Measurements from ENCODE around the gene SYT7. TPM values are rescaled to one million over a fixed set of nuclear protein-coding genes. Genes with fewer than 3 reads are reported as not detected.
"Not testable (repeated sequence)": the region's sequence is repeated elsewhere in the genome, so short reads cannot be mapped to it uniquely, and the experiment has no call there.

SYT7 gene
- total RNA-seq, 4 donors from 2014 or later = 2.1 to 10.0 (median 5.9) TPM

DNA sequence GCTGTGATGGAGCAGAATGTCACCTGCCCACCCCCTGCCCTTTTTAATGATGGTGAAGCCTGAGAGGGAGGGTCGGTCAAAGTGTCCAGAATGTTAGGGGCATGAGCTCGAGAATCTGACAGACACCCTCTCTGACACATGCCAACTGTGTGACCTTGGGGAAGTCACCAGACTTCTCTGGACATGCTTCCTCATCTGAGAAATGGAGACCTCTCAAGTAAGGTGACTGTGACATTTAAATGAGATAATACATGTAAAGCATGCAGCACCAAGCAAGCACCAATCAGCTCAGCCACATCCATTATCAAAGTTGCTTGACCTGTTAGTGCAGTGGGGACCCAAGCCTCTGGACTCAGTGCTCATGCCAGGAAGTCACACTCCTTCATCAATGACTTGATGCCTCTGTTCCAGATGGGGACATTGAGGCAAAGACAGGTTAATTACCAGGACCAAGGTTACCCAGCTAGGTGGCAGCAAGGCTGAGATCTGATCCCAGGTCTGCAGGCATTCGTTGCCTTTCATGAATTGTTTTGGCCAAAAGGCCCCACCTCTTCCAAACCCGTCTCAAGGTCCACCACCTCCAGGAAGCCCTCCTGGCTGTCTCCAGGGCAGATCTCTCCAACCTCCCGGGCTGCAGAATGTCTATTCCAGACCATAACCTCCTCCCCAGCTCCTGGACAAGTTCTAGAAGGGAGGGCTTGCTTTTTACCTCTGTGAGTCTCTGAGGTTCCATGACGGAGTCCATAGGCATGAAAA, 38.8 kb upstream of the SYT7 start:
- TF ChIP-seq CTCF (IDR thresholded peaks at IDR 0.05) (no peak), POLR2A (IDR thresholded peaks at IDR 0.05) (no peak)
- Histone ChIP-seq H3K4me1 (no peaks in the 10 kb centered on the region), H3K36me3 (no peaks in the 10 kb centered on the region), H3K9me3 (no peaks in the 10 kb centered on the region), H3K27ac (no peak overlapping the region), H3K27me3 (no peaks in the 10 kb centered on the region), H3K4me3 (no peak overlapping the region)
- DNase-seq = no peak
- intact Hi-C loops (cut with DNase I; ENCODE audit: low total_unique reads) = no loop called here

DNA sequence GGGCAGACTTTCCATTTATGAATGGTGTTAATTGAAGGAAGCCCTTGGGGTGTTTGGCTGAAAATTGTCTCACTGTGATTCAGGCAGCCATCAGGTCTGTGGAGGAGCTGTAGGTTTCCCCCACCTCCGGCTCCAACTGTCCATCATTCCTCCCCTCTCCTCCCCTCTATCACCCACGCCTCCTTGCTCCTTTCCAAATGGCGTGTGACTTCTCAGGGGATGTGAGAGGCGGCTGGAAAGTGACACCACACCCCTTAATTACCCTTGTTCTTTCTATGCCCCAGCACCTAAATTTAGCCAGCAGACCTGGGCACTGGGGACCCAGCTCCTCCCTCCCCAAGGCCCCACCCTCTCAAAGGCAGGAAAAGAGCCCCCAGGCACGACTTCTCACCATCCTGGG, 38.1 kb upstream of the SYT7 start:
- H3K36me3 ChIP-seq = no peaks in the 10 kb centered on the region
- no peaks in the 10 kb centered on the region for H3K27me3 ChIP-seq
- no peaks in the 10 kb centered on the region for H3K9me3 ChIP-seq
- no peak overlapping the region for H3K27ac ChIP-seq
- no peaks in the 10 kb centered on the region for H3K4me1 ChIP-seq
- intact Hi-C loops (cut with DNase I; ENCODE audit: low total_unique reads) = no loop called here
- H3K4me3 ChIP-seq = no peak overlapping the region
- no peak for DNase-seq
- no peak for TF ChIP-seq POLR2A (IDR thresholded peaks at IDR 0.05)
- TF ChIP-seq CTCF (IDR thresholded peaks at IDR 0.05) = no peak

- DNase-seq = no peak
- Histone ChIP-seq H3K9me3 (no peaks in the 10 kb centered on the region), H3K36me3 (no peaks in the 10 kb centered on the region), H3K4me3 (no peak overlapping the region), H3K27me3 (no peaks in the 10 kb centered on the region), H3K27ac (no peak overlapping the region), H3K4me1 (no peaks in the 10 kb centered on the region)
- TF ChIP-seq CTCF (IDR thresholded peaks at IDR 0.05) = no peak
- no peak for TF ChIP-seq POLR2A (IDR thresholded peaks at IDR 0.05)
- intact Hi-C loops (cut with DNase I; ENCODE audit: low total_unique reads) = no loop called here
These were observed 36.6 kb upstream of the SYT7 start for GRCh38 chr11:61617515-61617914.

DNA sequence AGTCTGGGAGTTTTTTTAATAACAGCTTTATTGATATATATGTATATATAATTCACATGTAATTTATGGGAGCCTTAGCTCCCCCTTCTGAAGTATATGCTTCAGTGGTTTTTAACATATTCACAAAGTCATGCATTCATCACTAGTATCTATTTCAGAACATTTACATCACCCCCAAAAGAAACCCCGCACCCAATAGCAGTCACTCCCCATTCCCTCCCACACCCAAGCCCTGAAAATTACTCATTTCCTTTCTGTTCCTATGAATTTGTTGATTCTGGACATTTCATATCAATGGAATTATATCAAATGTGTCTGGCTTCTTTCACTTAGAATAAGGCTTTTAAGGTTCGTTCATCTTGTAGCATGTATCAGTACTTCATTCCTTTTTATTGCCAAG, 35.6 kb upstream of the SYT7 start:
- Histone ChIP-seq H3K27ac (no peak overlapping the region), H3K36me3 (no peaks in the 10 kb centered on the region), H3K4me3 (no peak overlapping the region), H3K4me1 (no peaks in the 10 kb centered on the region), H3K9me3 (no peaks in the 10 kb centered on the region), H3K27me3 (no peaks in the 10 kb centered on the region)
- DNase-seq = no peak
- intact Hi-C loops (cut with DNase I; ENCODE audit: low total_unique reads) = no loop called here
- TF ChIP-seq POLR2A (IDR thresholded peaks at IDR 0.05) (no peak), CTCF (IDR thresholded peaks at IDR 0.05) (no peak)

DNA sequence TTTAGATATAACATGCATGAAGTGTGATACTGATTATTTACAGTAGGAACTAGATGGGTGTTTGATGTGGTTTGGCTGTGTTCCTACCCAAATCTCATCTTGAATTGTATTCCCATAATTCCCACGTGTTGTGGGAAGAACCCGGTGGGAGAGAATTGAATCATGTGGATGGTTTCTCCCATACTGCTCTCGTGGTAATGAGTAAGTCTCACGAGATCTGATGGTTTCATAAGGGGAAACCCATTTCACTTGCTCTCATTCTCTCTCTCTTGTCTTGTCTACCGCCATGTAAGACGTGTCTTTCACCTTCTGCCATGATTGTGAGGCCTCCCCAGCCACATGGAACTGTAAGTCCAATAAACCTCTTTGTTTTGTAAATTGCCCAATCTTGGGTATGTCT, 33.9 kb upstream of the SYT7 start:
- intact Hi-C loops (cut with DNase I; ENCODE audit: low total_unique reads); H3K27me3 ChIP-seq; H3K4me1 ChIP-seq; H3K36me3 ChIP-seq; H3K27ac ChIP-seq; H3K4me3 ChIP-seq; DNase-seq; H3K9me3 ChIP-seq: not testable (repeated sequence)

GRCh38 chr11:61613870-61614269, 33.0 kb upstream of the SYT7 start:
- intact Hi-C loops (cut with DNase I; ENCODE audit: low total_unique reads) = no loop called here
- no peak for TF ChIP-seq POLR2A (IDR thresholded peaks at IDR 0.05)
- no peak for TF ChIP-seq CTCF (IDR thresholded peaks at IDR 0.05)

More at GRCh38 chr11:61613870-61614269, 33.0 kb upstream of the SYT7 start:
- H3K27ac ChIP-seq = no peak overlapping the region
- no peak overlapping the region for H3K4me3 ChIP-seq
- no peaks in the 10 kb centered on the region for H3K9me3 ChIP-seq
- no peak for DNase-seq
- no peaks in the 10 kb centered on the region for H3K36me3 ChIP-seq
- no peaks in the 10 kb centered on the region for H3K27me3 ChIP-seq
- H3K4me1 ChIP-seq = no peaks in the 10 kb centered on the region
